A549 (cell line): ENCODE results near the gene CMTM1. TPM values are rescaled to one million over a fixed set of nuclear protein-coding genes. Genes with fewer than 3 reads are reported as not detected.

Source experiments
- ATAC-seq, 2 experiments: fragments of 200-7000 bp in 1 of 2; fragments of >200 bp in 1 of 2; cut with Nextera tagmentation in 1 of 2; cut with Tn5 transposase in 1 of 2; 3 replicates each; pipeline versions ENCODE4 v1.8.0 to v1.9.1; 2018 to 2020; ENCODE audit warnings: mild to moderate bottlenecking in 1 of 2, moderate library complexity in 1 of 2
- CTCF ChIA-PET: fragments of 300-600 bp; sonication (Branson Sonifier 250); formaldehyde crosslinking; extraction: SDS; loops from one replicate; lab custom pipeline; 2021; ENCODE audit warnings: antibody characterized with exemption, inconsistent platforms; lab: Yijun Ruan, JAX
- POLR2A ChIA-PET: fragments of 350-600 bp; formaldehyde crosslinking; extraction: SDS; loops from one replicate; lab custom pipeline; 2021; ENCODE audit warnings: antibody characterized with exemption, inconsistent platforms; lab: Yijun Ruan, JAX
- DNase-seq, 2 experiments: peaks; one replicate each; pipeline versions ENCODE4 v3.0.0 to v3.0.0-alpha.2; 2011 to 2016; ENCODE audit warnings: low read depth in 1 of 2, low spot score in 1 of 2
- FAIRE-seq: peaks from 2 replicates; lab custom pipeline; 2011; peaks lifted over from hg19 to GRCh38; lab: Jason Lieb, UNC
- H3K27ac ChIP-seq, 2 experiments: fragments of >200 bp; sonication (Bioruptor Twin); formaldehyde crosslinking; 3 replicates each; pipeline ENCODE4 v1.5.1; 2016 to 2017
- H3K4me1 ChIP-seq: fragments of >200 bp; sonication (Bioruptor Twin); formaldehyde crosslinking; 3 replicates; pipeline ENCODE4 v1.6.1; 2016
- H3K4me2 ChIP-seq: fragments of >200 bp; sonication (Bioruptor Twin); formaldehyde crosslinking; 3 replicates; pipeline ENCODE4 v1.6.1; 2016
- H3K4me3 ChIP-seq: fragments of >200 bp; sonication (Bioruptor Twin); formaldehyde crosslinking; 3 replicates; pipeline ENCODE4 v1.5.1; 2016
- H3K9me3 ChIP-seq: fragments of >200 bp; sonication (Bioruptor Twin); formaldehyde crosslinking; 3 replicates; pipeline ENCODE4 v1.6.1; 2016
- BCL3 ChIP-seq: fragments of >200 bp; sonication (Bioruptor Twin); formaldehyde crosslinking; IDR thresholded peaks from 3 replicates; pipeline ENCODE4 v1.6.1; 2016
- CBX8 ChIP-seq: fragments of 200-600 bp; sonication (generic); IDR thresholded peaks from 2 replicates; pipeline ENCODE4 v1.6.1; 2016
- EHF ChIP-seq: fragments of 250-450 bp; sonication (Bioruptor Pico); IDR thresholded peaks from 2 replicates; pipeline ENCODE4 v1.5.0; 2020; ENCODE audit warnings: mild to moderate bottlenecking
- ELK1 ChIP-seq: fragments of 150-350 bp; IDR thresholded peaks from 2 replicates; pipeline ENCODE4 v1.6.1; 2014; ENCODE audit warnings: low read depth, mild to moderate bottlenecking, low read length
- EP300 ChIP-seq, 2 experiments: fragments of >200 bp; sonication (Bioruptor Twin); formaldehyde crosslinking; IDR thresholded peaks; 2 replicates in 1 of 2; 3 replicates in 1 of 2; pipeline ENCODE4 v1.6.1; 2016 to 2017
- ESRRA ChIP-seq: fragments of 150-350 bp; IDR thresholded peaks from 2 replicates; pipeline ENCODE4 v1.6.1; 2014; ENCODE audit warnings: mild to moderate bottlenecking, low read length, borderline replicate concordance
- HDAC2 ChIP-seq: fragments of 200-600 bp; sonication (generic); IDR thresholded peaks from 2 replicates; pipeline ENCODE4 v1.6.1; 2016
- HOXA7 ChIP-seq: fragments of 250-450 bp; sonication (Bioruptor Pico); IDR thresholded peaks from 2 replicates; pipeline ENCODE4 v1.5.0; 2020; ENCODE audit warnings: mild to moderate bottlenecking, moderate library complexity
- HOXB13 ChIP-seq: fragments of 250-450 bp; sonication (Bioruptor Pico); IDR thresholded peaks from 2 replicates; pipeline ENCODE4 v1.5.0; 2020; ENCODE audit warnings: low read depth, mild to moderate bottlenecking, moderate library complexity
- HOXB5 ChIP-seq: fragments of 250-450 bp; sonication (Bioruptor Pico); IDR thresholded peaks from 2 replicates; pipeline ENCODE4 v1.5.0; 2020; ENCODE audit warnings: mild to moderate bottlenecking, moderate library complexity
- KDM5A ChIP-seq: fragments of 200-600 bp; sonication (generic); IDR thresholded peaks from 2 replicates; pipeline ENCODE4 v1.6.1; 2016; ENCODE audit warnings: antibody characterized with exemption, mild to moderate bottlenecking
- MAFK ChIP-seq: fragments of 450-650 bp; IDR thresholded peaks from 2 replicates; pipeline ENCODE4 v1.6.1; 2014; ENCODE audit not compliant: partially characterized antibody
- MAX ChIP-seq: IDR thresholded peaks from 2 replicates; pipeline ENCODE4 v1.6.1; 2012
- MAZ ChIP-seq: fragments of 150-350 bp; IDR thresholded peaks from 2 replicates; pipeline ENCODE4 v1.6.1; 2014; ENCODE audit warnings: antibody characterized with exemption, low read depth, low read length, borderline replicate concordance
- POLR2A ChIP-seq: IDR thresholded peaks from 2 replicates; pipeline ENCODE4 v1.6.1; 2012; ENCODE audit warnings: mild to moderate bottlenecking, low read length
- POLR2AphosphoS2 ChIP-seq: conservative IDR thresholded peaks from 2 replicates; pipeline ENCODE4 v1.6.1; 2012; ENCODE audit warnings: low read length, improper control_type of control experiment, inconsistent platforms
- RARB ChIP-seq: fragments of 250-450 bp; sonication (Bioruptor Pico); IDR thresholded peaks from 2 replicates; pipeline ENCODE4 v1.8.0; 2021; ENCODE audit warnings: mild to moderate bottlenecking, moderate library complexity
- RCOR1 ChIP-seq: fragments of 150-350 bp; IDR thresholded peaks from 2 replicates; pipeline ENCODE4 v1.6.1; 2014; ENCODE audit warnings: antibody characterized with exemption, low read length, low read depth
- REST ChIP-seq: fragments of 200-600 bp; sonication (generic); IDR thresholded peaks from 2 replicates; pipeline ENCODE4 v1.6.1; 2016; ENCODE audit warnings: antibody characterized with exemption, mild to moderate bottlenecking, moderate library complexity
- RNF2 ChIP-seq: fragments of 200-600 bp; sonication (generic); IDR thresholded peaks from 2 replicates; pipeline ENCODE4 v1.6.1; 2016; ENCODE audit warnings: low read depth, mild to moderate bottlenecking, antibody characterized with exemption, moderate library complexity, borderline replicate concordance
- SMC3 ChIP-seq: fragments of >200 bp; sonication (Bioruptor Twin); formaldehyde crosslinking; IDR thresholded peaks from 3 replicates; pipeline ENCODE4 v1.6.1; 2018; ENCODE audit warnings: inconsistent platforms
- TFCP2L1 ChIP-seq: fragments of 250-450 bp; sonication (Bioruptor Pico); IDR thresholded peaks from 2 replicates; pipeline ENCODE4 v1.5.0; 2021; ENCODE audit warnings: mild to moderate bottlenecking
- TP53 ChIP-seq: fragments of 250-450 bp; sonication (Bioruptor Pico); IDR thresholded peaks from 2 replicates; pipeline ENCODE4 v1.5.0; 2021; ENCODE audit warnings: mild to moderate bottlenecking, moderate library complexity
- WGBS: methylation state at CpG from one replicate; pipeline ENCODE4 v1.1.6; 2017; ENCODE audit errors: missing lambda C conversion rate; 5-methylcytosine and 5-hydroxymethylcytosine counted together
- polyA plus RNA-seq, 4 experiments: library from polyadenylated mRNA; depleted of rRNA in 3 of 4; stranded (reverse); fragments of >200 nt; fragmentation: RNase III in 1 of 4; extraction: RNeasy Plus Mini Kit Qiagen cat#74134 plus additional on column Dnase treatment in 1 of 4; gene quantifications; 2 replicates in 3 of 4; 3 replicates in 1 of 4; pipeline ENCODE4 v1.2.3, GENCODE V29; 2011 to 2017
- TF ChIP-seq, protein P1 (sequence below): fragments of 250-450 bp; sonication (Bioruptor Pico); IDR thresholded peaks from 2 replicates; pipeline ENCODE4 v1.5.0; 2021; ENCODE audit warnings: mild to moderate bottlenecking, moderate library complexity, borderline replicate concordance

CMTM1 gene
- polyA plus RNA-seq, 2 of the 4 experiments (the other 2 are of a cell fraction), result 1.3 to 1.9 TPM

- Histone ChIP-seq H3K9me3 (no peaks in the 10 kb centered on the region), H3K4me2 (no peak overlapping the region), H3K27ac (no peak overlapping the region), H3K4me3 (no peak overlapping the region), H3K4me1 (no peaks in the 10 kb centered on the region)
- TF ChIP-seq HOXB5, result no peak
- TF ChIP-seq, protein P1, sequence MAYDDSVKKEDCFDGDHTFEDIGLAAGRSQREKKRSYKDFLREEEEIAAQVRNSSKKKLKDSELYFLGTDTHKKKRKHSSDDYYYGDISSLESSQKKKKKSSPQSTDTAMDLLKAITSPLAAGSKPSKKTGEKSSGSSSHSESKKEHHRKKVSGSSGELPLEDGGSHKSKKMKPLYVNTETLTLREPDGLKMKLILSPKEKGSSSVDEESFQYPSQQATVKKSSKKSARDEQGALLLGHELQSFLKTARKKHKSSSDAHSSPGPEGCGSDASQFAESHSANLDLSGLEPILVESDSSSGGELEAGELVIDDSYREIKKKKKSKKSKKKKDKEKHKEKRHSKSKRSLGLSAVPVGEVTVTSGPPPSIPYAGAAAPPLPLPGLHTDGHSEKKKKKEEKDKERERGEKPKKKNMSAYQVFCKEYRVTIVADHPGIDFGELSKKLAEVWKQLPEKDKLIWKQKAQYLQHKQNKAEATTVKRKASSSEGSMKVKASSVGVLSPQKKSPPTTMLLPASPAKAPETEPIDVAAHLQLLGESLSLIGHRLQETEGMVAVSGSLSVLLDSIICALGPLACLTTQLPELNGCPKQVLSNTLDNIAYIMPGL, result no peak
- TF ChIP-seq RARB, result no peak
- TF ChIP-seq EP300 (IDR thresholded peaks at IDR 0.05), result no peak
- TF ChIP-seq CBX8, result no peak
- no peak for TF ChIP-seq TFCP2L1 (CRISPR knock-in tag)
- TF ChIP-seq RCOR1, result no peak
- no peak for TF ChIP-seq ELK1
- no peak for TF ChIP-seq MAX
- no peak for TF ChIP-seq KDM5A
- no peak for TF ChIP-seq HOXA7
- no peak for TF ChIP-seq ESRRA
- TF ChIP-seq POLR2A, result no peak
- no peak for TF ChIP-seq HOXB13
- 83% methylated on average over 8 of the region's 8 CpGs for WGBS
- POLR2A ChIA-PET, result interaction anchor here (0.6 kb wide), 1 partner anchor 82 kb away, joined by 6 read pairs; no protein-coding TSS in a partner anchor
- CTCF ChIA-PET, result interaction anchor here (0.9 to 2.6 kb wide), 6 partner anchors 10 to 183 kb away, joined by 3 to 11 read pairs (median 6); partner anchors contain the start of gene CMTM3
- DNase-seq (no peak), ATAC-seq (no peak), FAIRE-seq (no peak)
Measured at GRCh38 chr16:66590322-66590721, 24.1 kb downstream of the CMTM1 start.

DNA sequence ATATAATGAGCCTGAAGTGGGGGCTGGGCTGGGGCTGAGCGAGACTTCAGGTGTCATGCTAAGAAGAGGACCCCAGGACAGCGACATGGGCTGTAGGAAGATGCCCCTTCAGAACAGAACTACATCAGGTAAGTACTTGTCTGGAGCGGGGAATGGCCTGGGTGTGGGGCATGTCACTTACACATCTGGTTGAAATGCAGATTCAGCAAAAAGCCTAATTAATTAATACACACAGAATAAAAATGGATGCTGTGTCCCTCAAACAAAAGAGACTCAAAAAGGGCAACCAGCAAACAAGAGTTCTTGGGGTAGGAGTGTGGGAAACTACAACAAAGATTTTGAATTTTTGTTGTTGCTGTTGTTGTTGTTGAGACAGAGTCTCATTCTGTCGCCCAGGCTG is 24.8 kb downstream of the CMTM1 start:
- H3K4me1 ChIP-seq, result no peaks in the 10 kb centered on the region
- no peak overlapping the region for H3K27ac ChIP-seq
- no peak overlapping the region for H3K4me2 ChIP-seq
- no peak for FAIRE-seq
- no peak overlapping the region for H3K4me3 ChIP-seq
- CTCF ChIA-PET, result interaction anchor here (0.9 to 2.6 kb wide), 4 partner anchors 10 to 184 kb away, joined by 3 to 11 read pairs (median 6); partner anchors contain the start of gene CMTM3
- no peak for ATAC-seq
- TF ChIP-seq BCL3, result no peak
- peak; percentile 73 for TF ChIP-seq MAFK
- H3K9me3 ChIP-seq, result no peaks in the 10 kb centered on the region
- POLR2A ChIA-PET, result interaction anchor here (0.6 kb wide), 1 partner anchor 81 kb away, joined by 6 read pairs; no protein-coding TSS in a partner anchor
- 79% methylated on average over 4 of the region's 4 CpGs for WGBS
- DNase-seq, result no peak

- FAIRE-seq (no peak), DNase-seq (no peak), ATAC-seq (no peak)
- H3K4me2 ChIP-seq, result no peak overlapping the region
- CTCF ChIA-PET, result interaction anchor here (0.8 to 1.4 kb wide), 2 partner anchors 9 to 16 kb away, joined by 3 read pairs; no protein-coding TSS in a partner anchor
- TF ChIP-seq CBX8 (no peak), TFCP2L1 (CRISPR knock-in tag) (no peak), RNF2 (no peak), SMC3 (no peak), MAZ (no peak), TP53 (CRISPR knock-in tag) (no peak), REST (no peak), HOXB13 (no peak), HDAC2 (no peak), POLR2AphosphoS2 (no peak), EHF (CRISPR knock-in tag) (no peak)
- H3K27ac ChIP-seq, result no peak overlapping the region
- no peaks in the 10 kb centered on the region for H3K9me3 ChIP-seq
- WGBS, result 54% methylated on average over 3 of the region's 3 CpGs
- POLR2A ChIA-PET, result no interaction called here
- H3K4me3 ChIP-seq, result no peak overlapping the region
- no peaks in the 10 kb centered on the region for H3K4me1 ChIP-seq
Measured at GRCh38 chr16:66592241-66592640, 26.0 kb downstream of the CMTM1 start.
